OCI-LY7 (cell line): Measurements from ENCODE around the gene TLX1.

Experiments
- CTCF ChIP-seq: fragments of 200-600 bp; sonication (generic); conservative IDR thresholded peaks from 2 replicates; pipeline ENCODE4 v1.5.1; 2014; ENCODE audit warnings: mild to moderate bottlenecking, antibody characterized with exemption, low read length, moderate library complexity, mixed read lengths
- EZH2phosphoT487 ChIP-seq: fragments of 200-600 bp; sonication (generic); IDR thresholded peaks from 2 replicates; pipeline ENCODE4 v1.6.1; 2018; ENCODE audit warnings: low read depth, borderline replicate concordance, mild to moderate bottlenecking, mixed run types, antibody characterized with exemption, low read length, moderate library complexity, mixed read lengths

GRCh38 chr10:101136007-101136707 lies 5.1 kb downstream of the TLX1 start:
- no peak for TF ChIP-seq CTCF
- no peak for TF ChIP-seq EZH2phosphoT487
